Kidney epithelial cell (primary cell): ENCODE results near the gene USP24. TPM values are rescaled to one million over a fixed set of nuclear protein-coding genes. Genes with fewer than 3 reads are reported as not detected.
"Not testable (repeated sequence)": the region's sequence is repeated elsewhere in the genome, so short reads cannot be mapped to it uniquely, and the experiment has no call there.

Source experiments
- DNase-seq: peaks from one replicate; pipeline ENCODE4 v3.0.0-alpha.2; 2010; ENCODE audit warnings: low read depth
- H3K27me3 ChIP-seq: 2 replicates; pipeline ENCODE4 v1.6.0; 2011; ENCODE audit warnings: low read length; ENCODE audit not compliant: control insufficient read depth, insufficient read depth
- H3K36me3 ChIP-seq: 2 replicates; pipeline ENCODE4 v1.5.1; 2011; ENCODE audit warnings: low read length; ENCODE audit not compliant: control insufficient read depth, insufficient read depth
- H3K4me3 ChIP-seq: 2 replicates; pipeline ENCODE4 v1.5.1; 2011; ENCODE audit warnings: low read depth, mild to moderate bottlenecking, control low read depth, low read length
- total RNA-seq: library from RNA; depleted of rRNA; stranded (reverse); fragments of >200 nt; gene quantifications from 2 replicates; pipeline ENCODE4 v1.2.3, GENCODE V29; 2015
- TF ChIP-seq, protein P1 (sequence below): IDR thresholded peaks from 2 replicates; pipeline ENCODE4 v1.5.1; 2011; ENCODE audit warnings: mild to moderate bottlenecking, moderate library complexity, low read length, control low read depth, inconsistent platforms; ENCODE audit not compliant: insufficient read depth, poor library complexity, severe bottlenecking

USP24 gene
- total RNA-seq, 1 donor from 2014 or later, result 27.2 TPM

DNA sequence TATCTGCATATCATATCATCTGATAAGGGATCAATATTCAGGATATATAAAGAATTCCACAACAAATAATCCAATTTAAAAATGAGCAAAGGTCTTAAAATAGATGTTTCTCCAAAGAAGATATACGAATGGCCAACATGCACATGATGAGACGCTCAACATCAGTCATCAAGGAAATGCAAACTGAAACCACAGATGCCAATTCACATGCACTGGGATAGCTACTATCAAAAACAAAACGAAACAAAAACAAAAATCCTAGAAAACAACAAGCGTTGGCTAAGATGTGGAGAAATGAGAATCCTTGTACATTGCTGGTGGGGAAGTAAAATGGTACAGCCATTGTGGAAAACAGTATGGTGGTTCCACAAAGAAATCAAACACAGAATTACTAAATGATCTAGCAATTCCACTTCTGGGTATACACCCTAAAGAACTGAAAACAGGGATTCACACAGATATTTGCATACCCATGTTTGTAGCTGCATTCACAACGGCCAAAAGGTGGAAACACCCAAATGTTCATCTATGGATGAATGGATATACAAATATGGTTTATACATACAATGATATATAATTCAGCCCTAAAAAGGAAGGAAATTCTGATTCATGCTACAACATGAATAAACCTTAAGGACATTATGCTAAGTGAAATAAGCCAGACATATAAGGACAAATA lies 96.4 kb downstream of the USP24 start:
- H3K4me3 ChIP-seq, result no peak overlapping the region
- TF ChIP-seq, protein P1, sequence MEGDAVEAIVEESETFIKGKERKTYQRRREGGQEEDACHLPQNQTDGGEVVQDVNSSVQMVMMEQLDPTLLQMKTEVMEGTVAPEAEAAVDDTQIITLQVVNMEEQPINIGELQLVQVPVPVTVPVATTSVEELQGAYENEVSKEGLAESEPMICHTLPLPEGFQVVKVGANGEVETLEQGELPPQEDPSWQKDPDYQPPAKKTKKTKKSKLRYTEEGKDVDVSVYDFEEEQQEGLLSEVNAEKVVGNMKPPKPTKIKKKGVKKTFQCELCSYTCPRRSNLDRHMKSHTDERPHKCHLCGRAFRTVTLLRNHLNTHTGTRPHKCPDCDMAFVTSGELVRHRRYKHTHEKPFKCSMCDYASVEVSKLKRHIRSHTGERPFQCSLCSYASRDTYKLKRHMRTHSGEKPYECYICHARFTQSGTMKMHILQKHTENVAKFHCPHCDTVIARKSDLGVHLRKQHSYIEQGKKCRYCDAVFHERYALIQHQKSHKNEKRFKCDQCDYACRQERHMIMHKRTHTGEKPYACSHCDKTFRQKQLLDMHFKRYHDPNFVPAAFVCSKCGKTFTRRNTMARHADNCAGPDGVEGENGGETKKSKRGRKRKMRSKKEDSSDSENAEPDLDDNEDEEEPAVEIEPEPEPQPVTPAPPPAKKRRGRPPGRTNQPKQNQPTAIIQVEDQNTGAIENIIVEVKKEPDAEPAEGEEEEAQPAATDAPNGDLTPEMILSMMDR, result no peak
- peaks cover 2% of the 10 kb centered on the region for H3K36me3 ChIP-seq
- H3K27me3 ChIP-seq, result no peaks in the 10 kb centered on the region
- no peak for DNase-seq

DNA sequence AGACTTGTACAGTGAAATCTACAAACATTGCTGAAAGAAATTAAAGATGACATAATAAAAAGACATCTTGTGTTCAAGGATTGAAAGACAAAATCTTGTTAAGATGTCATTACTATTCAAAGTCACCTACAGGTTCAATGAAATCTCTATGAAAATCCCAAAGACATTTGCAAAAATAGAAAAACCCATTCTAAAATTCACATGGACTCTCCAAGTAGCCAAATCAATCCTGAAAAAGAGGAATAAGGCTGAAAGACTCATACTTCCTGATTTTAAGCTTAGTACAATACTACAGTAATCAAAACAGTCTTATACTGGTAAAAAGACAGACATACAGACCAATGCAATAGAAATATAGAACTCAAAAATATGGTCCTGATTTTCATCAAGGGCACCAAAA lies 97.2 kb downstream of the USP24 start:
- DNase-seq, result no peak
- H3K36me3 ChIP-seq, result peaks cover 2% of the 10 kb centered on the region
- H3K4me3 ChIP-seq, result no peak overlapping the region
- TF ChIP-seq, protein P1, result no peak
- H3K27me3 ChIP-seq, result no peaks in the 10 kb centered on the region

DNA sequence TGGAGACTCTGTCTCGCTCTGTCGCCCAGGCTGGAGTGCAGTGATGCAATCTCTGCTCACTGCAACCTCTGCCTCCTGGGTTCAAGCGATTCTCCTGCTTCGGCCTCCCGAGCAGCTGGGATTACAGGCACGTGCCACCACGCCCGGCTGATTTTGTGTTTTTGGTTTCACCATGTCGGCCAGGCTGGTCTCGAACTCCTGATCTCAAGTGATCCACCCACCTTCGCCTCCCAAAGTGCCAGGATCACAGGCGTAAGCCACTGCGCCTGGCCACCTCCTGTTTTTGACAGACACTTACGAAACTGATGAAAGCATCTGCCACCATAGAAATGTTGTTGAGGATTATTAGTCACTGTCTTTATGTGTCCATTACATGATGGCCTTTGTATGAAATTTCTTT lies 106.2 kb downstream of the USP24 start:
- DNase-seq, H3K4me3 ChIP-seq, H3K27me3 ChIP-seq, H3K36me3 ChIP-seq: not testable (repeated sequence)

DNA sequence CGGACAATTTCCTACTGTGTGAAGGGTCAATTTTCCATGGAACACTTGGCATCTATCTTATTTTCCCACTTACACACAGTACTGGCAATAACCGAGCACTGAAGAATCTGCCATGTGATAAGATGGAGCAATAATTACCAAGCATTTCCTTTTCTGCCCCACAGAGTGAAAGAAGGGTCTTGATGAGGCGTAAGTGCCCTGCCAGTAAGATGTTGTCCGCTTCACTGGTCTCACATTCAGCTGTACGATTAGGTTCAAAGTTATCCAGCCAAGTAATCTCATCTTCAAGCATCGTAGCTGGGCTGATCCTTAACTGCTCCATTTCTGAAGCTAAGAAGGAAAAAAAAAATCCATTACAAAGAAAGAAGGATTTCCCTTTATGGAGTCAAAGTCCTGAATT lies 108.1 kb downstream of the USP24 start:
- no peak overlapping the region for H3K4me3 ChIP-seq
- peaks cover 4% of the 10 kb centered on the region for H3K36me3 ChIP-seq
- H3K27me3 ChIP-seq, result no peaks in the 10 kb centered on the region
- TF ChIP-seq, protein P1, result no peak
- no peak for DNase-seq

DNA sequence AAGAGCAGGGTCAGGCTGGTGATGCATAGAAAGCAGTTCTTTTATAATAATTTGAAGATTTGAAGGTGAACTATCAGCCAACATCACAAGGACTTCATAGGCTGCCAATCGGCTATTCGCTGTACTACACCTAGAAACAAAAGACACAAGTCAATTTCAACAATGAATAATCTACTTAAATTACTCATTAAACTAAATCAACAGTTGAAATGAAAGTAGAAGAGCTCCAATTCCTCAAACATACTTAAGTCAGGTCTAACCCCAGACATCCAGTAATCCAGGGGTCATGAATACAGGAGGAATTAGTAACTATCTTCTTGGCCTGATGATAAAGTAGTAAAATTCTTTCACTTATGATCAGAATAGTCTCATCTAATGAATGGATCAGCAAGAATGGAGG lies 111.3 kb downstream of the USP24 start:
- DNase-seq, result no peak
- peaks cover 4% of the 10 kb centered on the region for H3K36me3 ChIP-seq

DNA sequence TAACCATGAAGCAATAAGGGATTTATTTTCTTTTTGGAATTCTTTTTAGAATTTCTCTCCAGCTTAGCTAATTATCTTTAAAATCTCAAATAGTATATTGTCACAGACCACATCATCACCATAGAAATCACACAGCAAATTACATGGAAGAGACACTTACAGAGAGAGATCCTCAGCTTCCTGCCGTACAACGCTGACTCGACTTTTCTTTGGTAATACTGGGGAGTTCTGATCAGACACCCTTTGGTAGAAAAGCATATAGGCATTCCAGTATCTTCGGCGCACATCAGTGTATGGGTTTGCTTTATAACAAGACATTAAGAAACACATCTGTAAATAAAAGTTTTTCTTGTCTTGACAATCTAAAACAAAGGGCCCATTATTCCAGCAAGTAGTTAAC lies 120.1 kb downstream of the USP24 start:
- no peak overlapping the region for H3K4me3 ChIP-seq
- no peaks in the 10 kb centered on the region for H3K27me3 ChIP-seq
- DNase-seq, result no peak
- H3K36me3 ChIP-seq, result peaks cover 5% of the 10 kb centered on the region
- TF ChIP-seq, protein P1, result no peak

More for the DNA sequence above, 111.3 kb downstream of the USP24 start:
- H3K4me3 ChIP-seq, result no peak overlapping the region
- no peaks in the 10 kb centered on the region for H3K27me3 ChIP-seq
- TF ChIP-seq, protein P1, result no peak
